ENCODE data around the gene C1orf198. TPM values are rescaled to one million over a fixed set of nuclear protein-coding genes. Genes with fewer than 3 reads are reported as not detected.

The C1orf198 gene
- polyA plus RNA-seq, 4 donors, result 85.6 to 102 (median 87.2) TPM

- DNase-seq (ENCODE audit: low read depth in 4 of 4, low spot score in 2 of 4), result no peak
These were observed 31.5 kb downstream of the C1orf198 start for GRCh38 chr1:230836793-230837192.

GRCh38 chr1:230836347-230836746 is 32.0 kb downstream of the C1orf198 start:
- no peak for DNase-seq (ENCODE audit: low read depth in 4 of 4, low spot score in 2 of 4)

GRCh38 chr1:230834292-230834691 is 34.0 kb downstream of the C1orf198 start:
- DNase-seq (ENCODE audit: low read depth in 4 of 4, low spot score in 2 of 4), result no peak

- no peak for DNase-seq (ENCODE audit: low read depth in 4 of 4, low spot score in 2 of 4)
These were observed 34.8 kb downstream of the C1orf198 start for GRCh38 chr1:230833511-230833910.

- no peak for DNase-seq (ENCODE audit: low read depth in 4 of 4, low spot score in 2 of 4)
These were observed 35.8 kb downstream of the C1orf198 start for GRCh38 chr1:230832476-230832875.

GRCh38 chr1:230831771-230832170 is 36.5 kb downstream of the C1orf198 start:
- no peak for DNase-seq (ENCODE audit: low read depth in 4 of 4, low spot score in 2 of 4)

- DNase-seq (ENCODE audit: low read depth in 4 of 4, low spot score in 2 of 4), result no peak
These were observed 39.9 kb downstream of the C1orf198 start for GRCh38 chr1:230828421-230828820.

GRCh38 chr1:230827801-230828200 is 40.5 kb downstream of the C1orf198 start:
- DNase-seq (ENCODE audit: low read depth in 4 of 4, low spot score in 2 of 4), result no peak

GRCh38 chr1:230827081-230827681 is 41.1 kb downstream of the C1orf198 start:
- no peak for DNase-seq (ENCODE audit: low read depth in 4 of 4, low spot score in 2 of 4)

- DNase-seq (ENCODE audit: low read depth in 4 of 4, low spot score in 2 of 4), result no peak
These were observed 42.0 kb downstream of the C1orf198 start for GRCh38 chr1:230826166-230826875.

GRCh38 chr1:230825761-230826160 is 42.6 kb downstream of the C1orf198 start:
- no peak for DNase-seq (ENCODE audit: low read depth in 4 of 4, low spot score in 2 of 4)

GRCh38 chr1:230824919-230825721 is 43.2 kb downstream of the C1orf198 start:
- DNase-seq (ENCODE audit: low read depth in 4 of 4, low spot score in 2 of 4), result no peak

- DNase-seq (ENCODE audit: low read depth in 4 of 4, low spot score in 2 of 4), result no peak
These were observed 43.8 kb downstream of the C1orf198 start for GRCh38 chr1:230824551-230824918.

GRCh38 chr1:230823931-230824381 is 44.4 kb downstream of the C1orf198 start:
- DNase-seq (ENCODE audit: low read depth in 4 of 4, low spot score in 2 of 4), result no peak

- DNase-seq (ENCODE audit: low read depth in 4 of 4, low spot score in 2 of 4), result no peak
These were observed 44.9 kb downstream of the C1orf198 start for GRCh38 chr1:230823426-230823825.

- no peak for DNase-seq (ENCODE audit: low read depth in 4 of 4, low spot score in 2 of 4)
These were observed 46.2 kb downstream of the C1orf198 start for GRCh38 chr1:230822092-230822581.

GRCh38 chr1:230821346-230821745 is 47.0 kb downstream of the C1orf198 start:
- DNase-seq (ENCODE audit: low read depth in 4 of 4, low spot score in 2 of 4), result no peak

- DNase-seq (ENCODE audit: low read depth in 4 of 4, low spot score in 2 of 4), result no peak
These were observed 47.8 kb downstream of the C1orf198 start for GRCh38 chr1:230820568-230820967.

- no peak for DNase-seq (ENCODE audit: low read depth in 4 of 4, low spot score in 2 of 4)
These were observed 48.3 kb downstream of the C1orf198 start for GRCh38 chr1:230819976-230820375.

GRCh38 chr1:230818901-230819300 is 49.4 kb downstream of the C1orf198 start:
- DNase-seq (ENCODE audit: low read depth in 4 of 4, low spot score in 2 of 4), result no peak

- no peak for DNase-seq (ENCODE audit: low read depth in 4 of 4, low spot score in 2 of 4)
These were observed 50.0 kb downstream of the C1orf198 start for GRCh38 chr1:230818367-230818766.
